GM23248 (cell line): ENCODE results near the gene ZFX.

Source experiments
- EZH2 ChIP-seq: fragments of 200-600 bp; sonication (generic); IDR thresholded peaks from 2 replicates; pipeline ENCODE4 v1.6.1; 2018; ENCODE audit warnings: antibody characterized with exemption, mild to moderate bottlenecking; ENCODE audit not compliant: insufficient read depth, poor library complexity, severe bottlenecking
- EZH2phosphoT487 ChIP-seq: fragments of 200-600 bp; sonication (generic); IDR thresholded peaks from 2 replicates; pipeline ENCODE4 v1.6.1; 2018; ENCODE audit warnings: antibody characterized with exemption, moderate library complexity, mild to moderate bottlenecking, low read depth; ENCODE audit not compliant: insufficient read depth

DNA sequence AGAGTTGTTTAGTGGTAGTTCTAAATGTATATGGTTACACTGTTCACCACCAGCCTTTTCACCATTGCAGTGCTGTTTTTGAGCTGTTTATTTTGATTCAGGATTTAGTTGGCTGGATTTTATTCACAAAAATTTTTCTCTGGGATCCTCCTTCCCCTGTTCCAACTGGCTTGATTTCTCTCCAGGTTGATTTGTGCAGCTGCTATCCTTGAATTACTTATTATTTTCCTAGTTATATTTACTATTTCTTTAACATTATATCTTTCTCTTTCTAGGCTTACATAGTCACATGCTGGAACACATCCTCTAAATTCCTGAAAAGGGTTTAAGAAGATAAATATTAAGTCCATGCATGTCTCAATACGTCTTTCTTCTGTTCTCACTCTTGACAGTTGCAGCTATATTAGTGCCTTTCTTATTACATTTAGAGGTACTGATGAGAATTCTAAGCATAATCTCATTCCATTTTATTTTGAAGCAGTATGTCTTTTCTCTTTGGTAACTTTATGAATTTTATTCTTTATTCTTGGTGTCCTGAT lies 82.2 kb downstream of the ZFX start:
- TF ChIP-seq EZH2, result no peak
- no peak for TF ChIP-seq EZH2phosphoT487
